ENCODE data around the gene MAPK8IP3. TPM values are rescaled to one million over a fixed set of nuclear protein-coding genes. Genes with fewer than 3 reads are reported as not detected.

Gene MAPK8IP3
- total and polyA plus RNA-seq, 9 of the 15 experiments (the other 6 are each of a cell fraction or from before 2014, with no cell fraction given) = 0.17 to 58.7 (median 16.7) TPM

DNA sequence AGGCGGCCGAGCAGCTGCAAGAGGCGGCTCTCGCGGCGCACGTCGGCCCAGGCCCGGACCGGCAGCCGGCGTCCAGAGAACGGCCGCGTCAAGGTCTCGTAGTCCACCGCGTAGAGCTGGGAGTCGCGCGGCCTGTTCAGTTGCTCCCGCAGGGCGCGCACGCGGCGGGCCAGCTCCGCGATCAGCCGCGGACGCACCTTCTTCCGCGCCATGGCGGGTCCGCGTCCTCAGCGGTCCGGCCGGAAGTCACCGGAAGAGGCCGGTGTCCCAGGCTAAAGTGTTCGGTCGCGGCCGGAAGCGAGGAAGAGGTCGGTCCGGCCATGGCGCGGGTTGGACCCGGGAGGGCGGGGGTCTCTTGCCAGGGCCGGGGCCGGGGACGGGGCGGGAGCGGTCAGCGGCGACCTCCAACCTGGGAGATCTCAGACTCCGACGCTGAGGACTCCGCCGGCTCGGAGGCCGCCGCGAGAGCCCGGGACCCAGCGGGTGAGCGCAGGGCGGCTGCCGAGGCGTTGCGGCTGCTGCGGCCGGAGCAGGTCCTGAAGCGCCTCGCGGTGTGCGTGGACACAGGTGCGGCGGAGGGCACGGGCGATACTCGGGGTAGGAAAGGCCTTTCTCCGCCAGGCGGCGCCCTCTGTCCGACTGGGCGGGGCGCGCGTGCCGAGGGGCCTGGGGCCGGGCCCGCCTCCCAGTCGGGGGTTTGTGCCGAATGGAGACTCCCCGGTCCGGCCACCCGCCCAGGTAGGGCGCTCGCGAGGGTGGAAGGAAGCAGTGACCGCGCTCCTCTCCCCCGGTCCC lies 67.1 kb downstream of the MAPK8IP3 start, which contains the start of gene MRPS34 (continued):
- TF ChIP-seq ZBTB40 (IDR thresholded peaks at IDR 0.05) (peak; percentile 99), ZBTB40 (CRISPR knock-in tag; IDR thresholded peaks at IDR 0.05) (no peak), ZKSCAN8 (CRISPR knock-in tag; IDR thresholded peaks at IDR 0.05) (no peak), KAT7 (CRISPR knock-in tag; IDR thresholded peaks at IDR 0.05; ENCODE audit: borderline replicate concordance) (no peak), NRF1 (conservative IDR thresholded peaks at IDR 0.05 in 1 of 2, IDR thresholded peaks at IDR 0.05 in 1 of 2) (peak; percentile 70 to 73), PHTF2 (CRISPR knock-in tag; IDR thresholded peaks at IDR 0.05) (no peak), ETS2 (tag; IDR thresholded peaks at IDR 0.05; ENCODE audit: borderline replicate concordance, poor library complexity, severe bottlenecking) (no peak), SRSF9 (IDR thresholded peaks at IDR 0.05; ENCODE audit: borderline replicate concordance, low read depth, low read length) (no peak), YY1 (IDR thresholded peaks at IDR 0.05; ENCODE audit: borderline replicate concordance in 1 of 3, control insufficient read depth in 1 of 3, extremely low read depth in 1 of 3, insufficient read depth in 3 of 3, insufficient read length in 1 of 3, insufficient replicate concordance in 2 of 3, low read depth in 1 of 3, low read length in 2 of 3) (peak; percentile 68 to 95 (median 90)), ZFP30 (CRISPR knock-in tag; IDR thresholded peaks at IDR 0.05; ENCODE audit: borderline replicate concordance) (no peak), POU5F1 (IDR thresholded peaks at IDR 0.05; ENCODE audit: borderline replicate concordance, low read depth, low read length, partially characterized antibody) (peak; percentile 39)
- TF ChIP-seq, protein P1, sequence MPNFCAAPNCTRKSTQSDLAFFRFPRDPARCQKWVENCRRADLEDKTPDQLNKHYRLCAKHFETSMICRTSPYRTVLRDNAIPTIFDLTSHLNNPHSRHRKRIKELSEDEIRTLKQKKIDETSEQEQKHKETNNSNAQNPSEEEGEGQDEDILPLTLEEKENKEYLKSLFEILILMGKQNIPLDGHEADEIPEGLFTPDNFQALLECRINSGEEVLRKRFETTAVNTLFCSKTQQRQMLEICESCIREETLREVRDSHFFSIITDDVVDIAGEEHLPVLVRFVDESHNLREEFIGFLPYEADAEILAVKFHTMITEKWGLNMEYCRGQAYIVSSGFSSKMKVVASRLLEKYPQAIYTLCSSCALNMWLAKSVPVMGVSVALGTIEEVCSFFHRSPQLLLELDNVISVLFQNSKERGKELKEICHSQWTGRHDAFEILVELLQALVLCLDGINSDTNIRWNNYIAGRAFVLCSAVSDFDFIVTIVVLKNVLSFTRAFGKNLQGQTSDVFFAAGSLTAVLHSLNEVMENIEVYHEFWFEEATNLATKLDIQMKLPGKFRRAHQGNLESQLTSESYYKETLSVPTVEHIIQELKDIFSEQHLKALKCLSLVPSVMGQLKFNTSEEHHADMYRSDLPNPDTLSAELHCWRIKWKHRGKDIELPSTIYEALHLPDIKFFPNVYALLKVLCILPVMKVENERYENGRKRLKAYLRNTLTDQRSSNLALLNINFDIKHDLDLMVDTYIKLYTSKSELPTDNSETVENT (CRISPR knock-in tag; IDR thresholded peaks at IDR 0.05) = no peak
